GM23338 (cell line): ENCODE results near the gene TAF1L. TPM values are rescaled to one million over a fixed set of nuclear protein-coding genes. Genes with fewer than 3 reads are reported as not detected.

Experiments
- ATAC-seq: fragments of 200-7000 bp; cut with Tn5 transposase; 3 replicates; pipeline ENCODE4 v1.9.1; 2020
- DNase-seq: peaks from one replicate; pipeline ENCODE4 v3.0.0-alpha.2; 2015; ENCODE audit warnings: low spot score
- H2AFZ ChIP-seq: fragments of 200-600 bp; sonication (generic); 2 replicates; pipeline ENCODE4 v1.8.0; 2016; ENCODE audit warnings: antibody characterized with exemption, mild to moderate bottlenecking, moderate library complexity
- H3F3A ChIP-seq: fragments of 200-600 bp; sonication (generic); replicated peaks from 2 replicates; pipeline ENCODE4 v1.8.0; 2017; ENCODE audit warnings: antibody characterized with exemption, mixed run types, low read depth
- H3K27ac ChIP-seq: fragments of 200-600 bp; sonication (generic); 2 replicates; pipeline ENCODE4 v1.6.1; 2016; ENCODE audit warnings: low read depth
- H3K27me3 ChIP-seq: fragments of 200-600 bp; sonication (generic); 2 replicates; pipeline ENCODE4 v1.8.0; 2016; ENCODE audit warnings: mild to moderate bottlenecking, mixed run types, moderate library complexity; ENCODE audit not compliant: insufficient read depth
- H3K36me3 ChIP-seq: fragments of 200-600 bp; sonication (generic); 2 replicates; pipeline ENCODE4 v1.8.0; 2016; ENCODE audit warnings: mild to moderate bottlenecking; ENCODE audit not compliant: insufficient read depth
- H3K4me1 ChIP-seq: fragments of 200-600 bp; sonication (generic); 2 replicates; pipeline ENCODE4 v1.8.0; 2016; ENCODE audit warnings: mild to moderate bottlenecking, moderate library complexity; ENCODE audit not compliant: insufficient read depth
- H3K4me2 ChIP-seq: fragments of 200-600 bp; sonication (generic); 2 replicates; pipeline ENCODE4 v1.7.1; 2017; ENCODE audit warnings: mixed run types
- H3K4me3 ChIP-seq: fragments of 200-600 bp; sonication (generic); 2 replicates; pipeline ENCODE4 v1.6.1; 2016; ENCODE audit warnings: mixed run types
- H3K79me2 ChIP-seq: fragments of 200-600 bp; sonication (generic); replicated peaks from 2 replicates; pipeline ENCODE4 v1.8.0; 2017; ENCODE audit warnings: mild to moderate bottlenecking; ENCODE audit not compliant: insufficient read depth
- H3K9me2 ChIP-seq: fragments of 200-600 bp; sonication (generic); 2 replicates; pipeline ENCODE4 v1.8.0; 2017; ENCODE audit not compliant: insufficient read depth
- H4K20me1 ChIP-seq: fragments of 200-600 bp; sonication (generic); replicated peaks from 2 replicates; pipeline ENCODE4 v1.8.0; 2017; ENCODE audit warnings: mild to moderate bottlenecking; ENCODE audit not compliant: insufficient read depth
- H3K27ac Mint-ChIP-seq: 2 replicates; pipeline ENCODE4 v1.8.0; 2020; ENCODE audit warnings: inconsistent platforms, mild to moderate bottlenecking, moderate library complexity, mixed read lengths
- H3K27me3 Mint-ChIP-seq: 3 replicates; pipeline ENCODE4 v1.8.0; 2022; ENCODE audit warnings: low read depth, mild to moderate bottlenecking, moderate library complexity, mixed read lengths, inconsistent platforms; ENCODE audit not compliant: insufficient read depth, poor library complexity
- H3K36me3 Mint-ChIP-seq: 3 replicates; pipeline ENCODE4 v1.8.0; 2021; ENCODE audit warnings: low read depth, mild to moderate bottlenecking, inconsistent platforms, moderate library complexity, mixed read lengths
- H3K4me1 Mint-ChIP-seq: 3 replicates; pipeline ENCODE4 v1.8.0; 2020; ENCODE audit warnings: mild to moderate bottlenecking, inconsistent platforms, mixed read lengths
- H3K4me3 Mint-ChIP-seq: 3 replicates; pipeline ENCODE4 v1.8.0; 2021; ENCODE audit warnings: moderate library complexity, mild to moderate bottlenecking, inconsistent platforms, mixed read lengths
- H3K9me3 Mint-ChIP-seq: 3 replicates; pipeline ENCODE4 v1.8.0; 2020; ENCODE audit warnings: moderate library complexity, mild to moderate bottlenecking, inconsistent platforms, mixed read lengths
- CREB1 ChIP-seq: fragments of 250-450 bp; sonication (Bioruptor Pico); IDR thresholded peaks from 2 replicates; pipeline ENCODE4 v1.5.0; 2020; ENCODE audit warnings: low read depth, mild to moderate bottlenecking, moderate library complexity
- CTCF ChIP-seq, 2 experiments: fragments of 200-600 bp in 1 of 2; sonication (generic) in 1 of 2; conservative IDR thresholded peaks; 2 replicates each; pipeline versions ENCODE4 v1.5.1 to v1.6.1; 2016 to 2017; ENCODE audit warnings: antibody characterized with exemption in 2 of 2, low read depth in 2 of 2, mild to moderate bottlenecking in 2 of 2, moderate library complexity in 1 of 2
- EZH2 ChIP-seq: fragments of 200-600 bp; sonication (generic); IDR thresholded peaks from one replicate; pipeline ENCODE4 v1.8.0; 2017; ENCODE audit warnings: antibody characterized with exemption, mild to moderate bottlenecking, low read depth; ENCODE audit not compliant: unreplicated experiment
- EZH2phosphoT487 ChIP-seq: fragments of 200-600 bp; sonication (generic); IDR thresholded peaks from one replicate; pipeline ENCODE4 v1.8.1; 2018; ENCODE audit warnings: antibody characterized with exemption; ENCODE audit not compliant: unreplicated experiment
- JUNB ChIP-seq: IDR thresholded peaks from one replicate; pipeline ENCODE4 v1.6.1; 2016; ENCODE audit warnings: antibody characterized with exemption; ENCODE audit not compliant: unreplicated experiment
- NANOG ChIP-seq: IDR thresholded peaks from 2 replicates; pipeline ENCODE4 v1.6.1; 2016; ENCODE audit warnings: antibody characterized with exemption, borderline replicate concordance
- POLR2AphosphoS5 ChIP-seq: IDR thresholded peaks from 2 replicates; pipeline ENCODE4 v1.6.1; 2016; ENCODE audit warnings: antibody characterized with exemption, low read depth
- STAT1 ChIP-seq: IDR thresholded peaks from one replicate; pipeline ENCODE4 v1.6.1; 2016; ENCODE audit warnings: antibody characterized with exemption; ENCODE audit not compliant: unreplicated experiment
- ZNF114 ChIP-seq: fragments of 250-450 bp; sonication (Bioruptor Pico); IDR thresholded peaks from 2 replicates; pipeline ENCODE4 v1.5.0; 2020; ENCODE audit warnings: mild to moderate bottlenecking, moderate library complexity
- ZNF331 ChIP-seq: fragments of 250-450 bp; sonication (Bioruptor Pico); IDR thresholded peaks from 2 replicates; pipeline ENCODE4 v1.5.0; 2020; ENCODE audit warnings: low read depth, mild to moderate bottlenecking, moderate library complexity
- polyA plus RNA-seq: library from polyadenylated mRNA; unstranded; fragments of >200 nt; fragmentation: Nextera tagmentation; extraction: Ambion mirVana; gene quantifications from 2 replicates; pipeline ENCODE4 v1.2.1, GENCODE V29; 2016
- total RNA-seq: library from RNA; depleted of rRNA; stranded (reverse); fragments of >200 nt; shearing (Covaris generic); gene quantifications from 2 replicates; pipeline ENCODE4 v1.2.3, GENCODE V29; 2014
- TF ChIP-seq, protein P1 (sequence below): IDR thresholded peaks from 2 replicates; pipeline ENCODE4 v1.6.1; 2016; ENCODE audit warnings: antibody characterized with exemption
- TF ChIP-seq, protein P2 (sequence below): fragments of 250-450 bp; sonication (Bioruptor Pico); IDR thresholded peaks from 2 replicates; pipeline ENCODE4 v1.5.0; 2020; ENCODE audit warnings: mild to moderate bottlenecking, moderate library complexity
- TF ChIP-seq, protein P3 (sequence below): IDR thresholded peaks from one replicate; pipeline ENCODE4 v1.6.1; 2018; ENCODE audit warnings: antibody characterized with exemption; ENCODE audit not compliant: unreplicated experiment

The TAF1L gene
- total and polyA plus RNA-seq, 2 experiments from 2014 or later: 0.07 TPM; not detected in 1

- TF ChIP-seq STAT1: no peak
Measured at GRCh38 chr9:32665101-32665500, 29.6 kb upstream of the TAF1L start (continued).

DNA sequence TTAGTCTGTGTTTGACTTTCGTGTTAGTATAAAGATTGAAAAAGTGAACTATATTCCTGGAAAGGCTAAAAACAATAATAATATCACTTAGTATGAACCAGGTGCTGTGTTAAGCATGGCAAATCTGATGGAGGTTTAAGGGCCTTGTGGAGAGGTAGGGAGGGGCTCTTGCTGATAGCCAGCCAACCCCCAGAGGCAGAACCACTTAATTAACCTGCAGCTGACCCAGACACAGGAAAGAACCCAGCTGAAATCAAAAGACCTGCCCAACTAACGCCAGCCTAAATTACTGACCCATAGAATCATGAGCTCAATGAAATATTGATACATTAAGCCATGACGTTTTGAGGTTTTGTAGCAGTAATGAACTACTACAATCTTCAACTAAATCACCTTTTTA, 28.3 kb upstream of the TAF1L start:
- Histone ChIP-seq H2AFZ (no peak overlapping the region), H3K4me2 (no peak overlapping the region), H3K9me2 (no peaks in the 10 kb centered on the region), H4K20me1 (no peaks in the 10 kb centered on the region), H3K27ac (no peak overlapping the region), H3K36me3 (no peaks in the 10 kb centered on the region), H3K4me3 (no peak overlapping the region), H3K79me2 (no peaks in the 10 kb centered on the region), H3K27me3 (no peaks in the 10 kb centered on the region), H3F3A (no peaks in the 10 kb centered on the region), H3K4me1 (no peaks in the 10 kb centered on the region)
- DNase-seq (no peak), ATAC-seq (no peak)
- Mint-ChIP-seq H3K27me3 (peaks cover 2% of the 10 kb centered on the region), H3K4me1 (no peaks in the 10 kb centered on the region), H3K36me3 (peaks cover 7% of the 10 kb centered on the region; the same call in 1 of the 3 replicates), H3K4me3 (no peak overlapping the region), H3K9me3 (peaks cover 22% of the 10 kb centered on the region), H3K27ac (no peak overlapping the region)
- TF ChIP-seq NANOG (no peak), EZH2 (no peak), CREB1 (CRISPR knock-in tag) (no peak), STAT1 (no peak), EZH2phosphoT487 (no peak), POLR2AphosphoS5 (no peak), ZNF114 (no peak), CTCF (conservative IDR thresholded peaks at IDR 0.05; ENCODE audit: low read depth in 2 of 2) (no peak), ZNF331 (CRISPR knock-in tag) (no peak), JUNB (no peak)
- TF ChIP-seq, protein P1, sequence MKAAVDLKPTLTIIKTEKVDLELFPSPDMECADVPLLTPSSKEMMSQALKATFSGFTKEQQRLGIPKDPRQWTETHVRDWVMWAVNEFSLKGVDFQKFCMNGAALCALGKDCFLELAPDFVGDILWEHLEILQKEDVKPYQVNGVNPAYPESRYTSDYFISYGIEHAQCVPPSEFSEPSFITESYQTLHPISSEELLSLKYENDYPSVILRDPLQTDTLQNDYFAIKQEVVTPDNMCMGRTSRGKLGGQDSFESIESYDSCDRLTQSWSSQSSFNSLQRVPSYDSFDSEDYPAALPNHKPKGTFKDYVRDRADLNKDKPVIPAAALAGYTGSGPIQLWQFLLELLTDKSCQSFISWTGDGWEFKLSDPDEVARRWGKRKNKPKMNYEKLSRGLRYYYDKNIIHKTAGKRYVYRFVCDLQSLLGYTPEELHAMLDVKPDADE: no peak
- TF ChIP-seq, protein P2, sequence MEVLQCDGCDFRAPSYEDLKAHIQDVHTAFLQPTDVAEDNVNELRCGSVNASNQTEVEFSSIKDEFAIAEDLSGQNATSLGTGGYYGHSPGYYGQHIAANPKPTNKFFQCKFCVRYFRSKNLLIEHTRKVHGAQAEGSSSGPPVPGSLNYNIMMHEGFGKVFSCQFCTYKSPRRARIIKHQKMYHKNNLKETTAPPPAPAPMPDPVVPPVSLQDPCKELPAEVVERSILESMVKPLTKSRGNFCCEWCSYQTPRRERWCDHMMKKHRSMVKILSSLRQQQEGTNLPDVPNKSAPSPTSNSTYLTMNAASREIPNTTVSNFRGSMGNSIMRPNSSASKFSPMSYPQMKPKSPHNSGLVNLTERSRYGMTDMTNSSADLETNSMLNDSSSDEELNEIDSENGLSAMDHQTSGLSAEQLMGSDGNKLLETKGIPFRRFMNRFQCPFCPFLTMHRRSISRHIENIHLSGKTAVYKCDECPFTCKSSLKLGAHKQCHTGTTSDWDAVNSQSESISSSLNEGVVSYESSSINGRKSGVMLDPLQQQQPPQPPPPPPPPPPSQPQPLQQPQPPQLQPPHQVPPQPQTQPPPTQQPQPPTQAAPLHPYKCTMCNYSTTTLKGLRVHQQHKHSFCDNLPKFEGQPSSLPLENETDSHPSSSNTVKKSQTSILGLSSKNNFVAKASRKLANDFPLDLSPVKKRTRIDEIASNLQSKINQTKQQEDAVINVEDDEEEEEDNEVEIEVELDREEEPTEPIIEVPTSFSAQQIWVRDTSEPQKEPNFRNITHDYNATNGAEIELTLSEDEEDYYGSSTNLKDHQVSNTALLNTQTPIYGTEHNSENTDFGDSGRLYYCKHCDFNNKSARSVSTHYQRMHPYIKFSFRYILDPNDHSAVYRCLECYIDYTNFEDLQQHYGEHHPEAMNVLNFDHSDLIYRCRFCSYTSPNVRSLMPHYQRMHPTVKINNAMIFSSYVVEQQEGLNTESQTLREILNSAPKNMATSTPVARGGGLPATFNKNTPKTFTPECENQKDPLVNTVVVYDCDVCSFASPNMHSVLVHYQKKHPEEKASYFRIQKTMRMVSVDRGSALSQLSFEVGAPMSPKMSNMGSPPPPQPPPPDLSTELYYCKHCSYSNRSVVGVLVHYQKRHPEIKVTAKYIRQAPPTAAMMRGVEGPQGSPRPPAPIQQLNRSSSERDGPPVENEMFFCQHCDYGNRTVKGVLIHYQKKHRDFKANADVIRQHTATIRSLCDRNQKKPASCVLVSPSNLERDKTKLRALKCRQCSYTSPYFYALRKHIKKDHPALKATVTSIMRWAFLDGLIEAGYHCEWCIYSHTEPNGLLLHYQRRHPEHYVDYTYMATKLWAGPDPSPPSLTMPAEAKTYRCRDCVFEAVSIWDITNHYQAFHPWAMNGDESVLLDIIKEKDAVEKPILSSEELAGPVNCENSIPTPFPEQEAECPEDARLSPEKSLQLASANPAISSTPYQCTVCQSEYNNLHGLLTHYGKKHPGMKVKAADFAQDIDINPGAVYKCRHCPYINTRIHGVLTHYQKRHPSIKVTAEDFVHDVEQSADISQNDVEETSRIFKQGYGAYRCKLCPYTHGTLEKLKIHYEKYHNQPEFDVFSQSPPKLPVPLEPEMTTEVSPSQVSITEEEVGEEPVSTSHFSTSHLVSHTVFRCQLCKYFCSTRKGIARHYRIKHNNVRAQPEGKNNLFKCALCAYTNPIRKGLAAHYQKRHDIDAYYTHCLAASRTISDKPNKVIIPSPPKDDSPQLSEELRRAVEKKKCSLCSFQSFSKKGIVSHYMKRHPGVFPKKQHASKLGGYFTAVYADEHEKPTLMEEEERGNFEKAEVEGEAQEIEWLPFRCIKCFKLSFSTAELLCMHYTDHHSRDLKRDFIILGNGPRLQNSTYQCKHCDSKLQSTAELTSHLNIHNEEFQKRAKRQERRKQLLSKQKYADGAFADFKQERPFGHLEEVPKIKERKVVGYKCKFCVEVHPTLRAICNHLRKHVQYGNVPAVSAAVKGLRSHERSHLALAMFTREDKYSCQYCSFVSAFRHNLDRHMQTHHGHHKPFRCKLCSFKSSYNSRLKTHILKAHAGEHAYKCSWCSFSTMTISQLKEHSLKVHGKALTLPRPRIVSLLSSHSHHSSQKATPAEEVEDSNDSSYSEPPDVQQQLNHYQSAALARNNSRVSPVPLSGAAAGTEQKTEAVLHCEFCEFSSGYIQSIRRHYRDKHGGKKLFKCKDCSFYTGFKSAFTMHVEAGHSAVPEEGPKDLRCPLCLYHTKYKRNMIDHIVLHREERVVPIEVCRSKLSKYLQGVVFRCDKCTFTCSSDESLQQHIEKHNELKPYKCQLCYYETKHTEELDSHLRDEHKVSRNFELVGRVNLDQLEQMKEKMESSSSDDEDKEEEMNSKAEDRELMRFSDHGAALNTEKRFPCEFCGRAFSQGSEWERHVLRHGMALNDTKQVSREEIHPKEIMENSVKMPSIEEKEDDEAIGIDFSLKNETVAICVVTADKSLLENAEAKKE (CRISPR knock-in tag): no peak
- TF ChIP-seq, protein P3, sequence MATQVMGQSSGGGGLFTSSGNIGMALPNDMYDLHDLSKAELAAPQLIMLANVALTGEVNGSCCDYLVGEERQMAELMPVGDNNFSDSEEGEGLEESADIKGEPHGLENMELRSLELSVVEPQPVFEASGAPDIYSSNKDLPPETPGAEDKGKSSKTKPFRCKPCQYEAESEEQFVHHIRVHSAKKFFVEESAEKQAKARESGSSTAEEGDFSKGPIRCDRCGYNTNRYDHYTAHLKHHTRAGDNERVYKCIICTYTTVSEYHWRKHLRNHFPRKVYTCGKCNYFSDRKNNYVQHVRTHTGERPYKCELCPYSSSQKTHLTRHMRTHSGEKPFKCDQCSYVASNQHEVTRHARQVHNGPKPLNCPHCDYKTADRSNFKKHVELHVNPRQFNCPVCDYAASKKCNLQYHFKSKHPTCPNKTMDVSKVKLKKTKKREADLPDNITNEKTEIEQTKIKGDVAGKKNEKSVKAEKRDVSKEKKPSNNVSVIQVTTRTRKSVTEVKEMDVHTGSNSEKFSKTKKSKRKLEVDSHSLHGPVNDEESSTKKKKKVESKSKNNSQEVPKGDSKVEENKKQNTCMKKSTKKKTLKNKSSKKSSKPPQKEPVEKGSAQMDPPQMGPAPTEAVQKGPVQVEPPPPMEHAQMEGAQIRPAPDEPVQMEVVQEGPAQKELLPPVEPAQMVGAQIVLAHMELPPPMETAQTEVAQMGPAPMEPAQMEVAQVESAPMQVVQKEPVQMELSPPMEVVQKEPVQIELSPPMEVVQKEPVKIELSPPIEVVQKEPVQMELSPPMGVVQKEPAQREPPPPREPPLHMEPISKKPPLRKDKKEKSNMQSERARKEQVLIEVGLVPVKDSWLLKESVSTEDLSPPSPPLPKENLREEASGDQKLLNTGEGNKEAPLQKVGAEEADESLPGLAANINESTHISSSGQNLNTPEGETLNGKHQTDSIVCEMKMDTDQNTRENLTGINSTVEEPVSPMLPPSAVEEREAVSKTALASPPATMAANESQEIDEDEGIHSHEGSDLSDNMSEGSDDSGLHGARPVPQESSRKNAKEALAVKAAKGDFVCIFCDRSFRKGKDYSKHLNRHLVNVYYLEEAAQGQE: no peak
